GM19043 (cell line): ENCODE results near the gene EMP1.
A peak's percentile ranks its signal among the peaks of the same experiment; 100 is the strongest.

Source experiments
- ATAC-seq: cut with Tn5 transposase; IDR thresholded peaks from one replicate; pipeline ENCODE4 v1.9.1; 2021; ENCODE audit warnings: low read depth; ENCODE audit not compliant: unreplicated experiment

The EMP1 gene, protein sequence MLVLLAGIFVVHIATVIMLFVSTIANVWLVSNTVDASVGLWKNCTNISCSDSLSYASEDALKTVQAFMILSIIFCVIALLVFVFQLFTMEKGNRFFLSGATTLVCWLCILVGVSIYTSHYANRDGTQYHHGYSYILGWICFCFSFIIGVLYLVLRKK

DNA sequence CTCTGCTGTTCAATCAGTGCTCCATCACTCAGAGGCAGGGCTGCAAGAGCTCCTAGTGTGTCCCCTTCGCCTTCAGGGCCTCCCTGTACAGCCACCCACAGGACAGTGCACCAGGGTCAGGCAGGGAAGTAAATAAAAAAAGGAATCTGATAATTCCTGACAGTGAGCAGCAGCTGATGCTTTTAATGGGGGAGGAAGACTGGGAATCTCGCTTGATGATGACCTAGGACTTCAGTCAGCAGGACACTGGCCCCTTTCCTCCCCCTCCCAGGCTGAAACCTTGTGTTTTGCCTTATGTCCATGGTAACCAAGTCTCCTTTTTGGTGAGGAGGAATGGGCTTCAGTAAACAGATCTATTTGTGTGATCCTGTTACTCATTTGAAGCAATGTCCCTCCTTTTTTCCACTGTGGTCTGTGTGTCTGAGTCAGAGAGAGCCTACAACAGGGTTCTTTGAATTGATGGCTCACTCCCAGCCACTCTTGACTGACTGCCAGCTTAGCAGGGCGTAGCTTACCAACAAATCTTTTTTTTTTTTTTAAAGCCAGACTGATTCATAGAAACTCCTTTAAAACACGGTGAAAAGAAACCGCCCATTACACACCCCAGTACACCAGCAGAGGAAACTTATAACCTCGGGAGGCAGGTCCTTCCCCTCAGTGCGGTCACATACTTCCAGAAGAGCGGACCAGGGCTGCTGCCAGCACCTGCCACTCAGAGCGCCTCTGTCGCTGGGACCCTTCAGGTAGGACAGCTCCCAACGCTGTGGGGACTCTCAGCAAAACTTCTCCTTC, at the start of gene EMP1:
TSS of gene EMP1 (plus strand) at position 597 of the 792 bp plus-strand sequence. CDS start 14,785 bp downstream, outside the sequence.
- peak; percentile 83 for ATAC-seq

DNA sequence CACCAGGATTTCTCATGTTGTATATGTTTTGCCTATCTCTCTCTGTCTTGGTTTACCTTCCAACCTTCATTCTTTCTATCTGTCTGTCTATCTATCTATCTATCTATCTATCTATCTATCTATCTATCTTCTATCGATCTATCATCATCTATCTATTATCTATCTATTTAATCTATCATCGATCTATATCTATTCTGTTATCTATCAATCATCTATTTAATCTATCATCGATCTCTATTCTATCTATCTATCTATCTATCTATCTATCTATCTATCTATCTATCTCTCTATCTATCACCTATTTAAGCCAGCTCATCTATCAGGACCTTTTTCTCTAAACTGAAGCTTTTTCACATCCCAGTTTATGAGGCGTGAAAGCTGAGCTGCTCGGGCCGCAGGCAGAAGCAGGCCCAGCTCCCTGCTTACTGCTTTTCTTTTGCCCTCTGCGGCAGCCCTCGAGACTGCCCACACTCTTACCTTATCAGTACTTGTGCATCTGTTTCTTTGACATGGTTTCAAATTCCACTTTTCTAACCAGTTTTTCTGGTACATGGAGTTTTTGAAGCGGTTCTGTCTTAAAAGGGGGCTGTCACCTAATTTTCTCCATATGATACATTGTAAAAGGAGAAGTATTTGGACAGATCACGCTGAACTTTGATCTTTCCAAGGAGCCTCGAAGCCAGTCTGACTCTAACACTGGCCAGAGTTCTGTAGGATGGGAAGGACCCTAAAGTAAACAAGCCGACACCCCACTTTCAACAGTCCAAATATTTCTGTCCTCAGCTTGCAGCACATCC, 48.6 kb upstream of the EMP1 start:
- no peak for ATAC-seq

DNA sequence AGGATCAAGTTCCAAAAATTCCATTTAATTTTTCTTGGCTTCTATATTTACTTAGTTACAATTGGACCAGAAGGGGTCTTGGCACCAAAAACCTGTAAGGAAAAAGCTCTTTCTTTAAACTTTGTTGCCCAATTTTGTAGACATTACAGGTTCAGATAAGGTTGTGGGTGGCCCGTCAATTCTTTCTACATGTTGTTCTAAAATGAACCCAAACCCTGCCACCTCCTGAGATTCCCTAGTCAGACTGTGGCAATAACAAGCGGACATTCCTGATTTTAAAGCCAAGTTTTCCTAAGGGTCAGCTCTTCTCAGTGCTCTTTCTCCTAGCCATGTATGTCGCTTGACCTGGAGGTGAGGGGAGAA, 48.1 kb upstream of the EMP1 start:
- no peak for ATAC-seq

DNA sequence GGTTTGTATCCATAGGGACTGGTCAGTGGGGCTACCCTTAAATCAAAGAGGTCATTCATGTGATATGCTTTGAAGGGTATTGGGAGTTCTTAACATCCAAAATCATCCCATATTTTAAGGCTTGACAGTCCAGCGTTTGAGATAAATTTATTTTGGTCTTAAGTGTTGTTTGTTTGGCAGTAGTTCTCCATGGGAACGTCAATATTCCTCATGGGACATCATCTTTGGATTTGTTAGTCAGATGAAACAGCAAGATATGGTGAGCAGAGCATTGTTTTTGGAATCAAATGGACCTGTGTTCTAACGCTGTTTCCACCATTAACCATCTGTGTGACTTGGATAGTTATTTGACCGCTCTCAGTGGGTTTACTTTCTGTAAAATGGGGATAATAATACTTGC, 47.1 kb upstream of the EMP1 start:
- ATAC-seq, result no peak

DNA sequence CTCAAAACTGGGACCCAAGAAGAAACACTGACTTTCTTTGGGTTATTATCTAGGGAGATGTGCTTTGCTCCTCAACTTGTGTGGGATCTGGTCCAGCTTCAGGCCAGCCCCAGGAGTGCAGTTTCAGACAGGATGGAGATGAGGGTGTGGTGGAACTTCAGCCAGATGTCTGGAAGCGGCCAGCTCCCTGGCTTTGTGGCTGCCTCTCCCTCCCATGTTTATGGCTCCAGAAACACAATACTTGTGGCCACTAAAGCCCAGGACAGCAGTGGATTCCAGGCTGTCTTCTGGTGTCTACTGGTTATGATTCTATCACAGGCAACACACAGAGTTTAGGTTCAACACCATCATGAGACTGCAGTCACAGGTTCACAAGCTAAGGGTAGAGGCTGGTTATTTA, 44.2 kb upstream of the EMP1 start:
- no peak for ATAC-seq

DNA sequence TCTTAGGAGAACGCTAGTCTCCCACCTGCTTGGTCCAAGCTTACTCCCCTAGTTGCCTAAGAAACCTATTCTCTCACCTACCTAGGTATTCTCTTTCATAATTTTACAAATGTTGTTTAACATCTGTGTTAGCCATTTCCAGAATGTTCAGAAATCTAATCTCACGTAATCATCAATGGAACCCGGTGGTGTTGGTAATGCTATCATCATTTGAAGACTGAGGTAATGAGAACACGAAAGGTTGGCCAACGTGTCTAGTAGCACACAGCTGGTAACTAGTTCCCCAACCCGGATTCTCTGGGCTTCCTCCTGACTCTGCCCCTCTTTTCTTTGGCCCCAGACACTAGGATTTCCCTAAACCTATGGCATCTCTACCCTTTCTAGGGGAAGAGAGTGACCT, 43.8 kb upstream of the EMP1 start:
- no peak for ATAC-seq

DNA sequence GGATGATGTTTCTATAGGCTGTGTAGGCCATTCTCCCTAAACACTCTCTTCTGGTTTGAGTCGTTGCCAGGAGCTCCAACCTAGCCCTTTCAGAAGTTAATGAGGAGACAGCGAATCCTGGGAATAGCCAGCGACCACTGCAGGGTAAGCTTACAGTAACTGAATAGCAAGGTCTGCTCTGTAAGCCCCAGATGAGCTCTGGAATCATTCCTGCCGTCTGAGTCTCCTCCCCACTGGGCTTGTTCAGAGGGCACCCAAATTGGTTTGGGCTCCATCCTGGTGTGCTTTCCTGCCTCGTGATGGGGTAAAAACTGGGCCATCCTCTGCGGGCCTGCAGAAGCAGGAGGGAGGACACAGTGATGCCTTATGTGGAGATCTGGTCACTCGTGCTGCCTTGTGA, 43.3 kb upstream of the EMP1 start:
- ATAC-seq, result no peak

DNA sequence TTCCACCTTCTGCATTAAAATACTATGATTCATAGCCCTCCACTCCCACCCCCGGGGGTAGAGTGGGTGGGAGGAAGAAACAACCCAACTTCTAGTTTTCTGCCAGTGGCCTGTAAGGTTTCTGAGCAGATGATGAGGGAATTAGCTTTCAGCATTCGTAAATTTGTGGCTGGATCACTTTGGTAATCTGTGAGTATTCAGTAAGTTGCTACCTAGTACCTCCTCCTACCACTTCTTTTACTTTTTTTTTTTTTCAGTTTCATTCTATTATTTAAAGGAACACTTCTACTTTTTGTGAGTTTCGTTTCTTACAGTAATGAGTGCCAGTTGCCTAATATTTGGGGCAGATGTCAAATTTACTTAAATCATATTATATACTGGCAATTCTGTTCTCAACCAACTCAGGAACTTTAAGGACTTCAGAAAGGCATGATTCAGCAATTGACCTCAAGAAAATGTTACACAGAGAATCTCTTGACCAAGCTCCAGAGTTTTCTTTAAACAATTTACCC, 42.4 kb upstream of the EMP1 start:
- no peak for ATAC-seq

DNA sequence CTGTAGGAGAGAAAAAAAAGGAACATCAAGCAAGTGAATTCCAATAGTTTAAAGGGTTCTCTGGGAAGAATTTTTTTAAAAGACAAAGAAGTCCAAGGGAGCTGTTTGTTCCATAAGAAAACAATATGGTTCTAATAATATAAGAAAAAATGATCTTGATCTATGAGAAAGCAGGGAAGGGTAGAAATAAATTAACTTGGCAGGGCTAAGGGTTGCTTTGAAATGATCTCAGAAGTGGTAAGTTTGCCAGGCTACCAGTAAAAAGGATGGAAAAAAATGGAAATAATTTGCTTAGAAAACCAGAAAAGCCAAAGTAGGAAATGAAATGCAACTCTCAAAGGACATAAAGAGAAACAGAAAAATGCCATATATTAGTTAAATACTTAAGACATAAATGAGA, 41.7 kb upstream of the EMP1 start:
- no peak for ATAC-seq

DNA sequence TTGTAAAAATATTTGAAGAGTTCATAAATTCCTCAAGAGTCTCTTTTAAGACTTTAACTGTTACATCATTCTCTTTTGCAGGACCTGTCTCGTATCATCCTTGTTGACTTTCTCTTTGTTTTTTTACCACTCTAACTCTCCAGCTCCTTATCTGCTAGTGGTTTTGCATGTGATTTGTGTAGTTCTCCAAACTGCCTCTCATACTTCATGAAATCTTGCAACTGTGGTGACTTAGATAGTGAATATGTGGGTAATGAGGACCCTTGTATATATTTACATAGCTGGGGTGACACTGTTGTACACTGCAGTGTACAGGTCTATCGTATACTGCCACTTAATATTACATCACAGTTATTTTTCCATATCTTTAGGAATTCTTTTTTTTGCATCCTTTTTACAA, 40.2 kb upstream of the EMP1 start:
- ATAC-seq, result no peak

DNA sequence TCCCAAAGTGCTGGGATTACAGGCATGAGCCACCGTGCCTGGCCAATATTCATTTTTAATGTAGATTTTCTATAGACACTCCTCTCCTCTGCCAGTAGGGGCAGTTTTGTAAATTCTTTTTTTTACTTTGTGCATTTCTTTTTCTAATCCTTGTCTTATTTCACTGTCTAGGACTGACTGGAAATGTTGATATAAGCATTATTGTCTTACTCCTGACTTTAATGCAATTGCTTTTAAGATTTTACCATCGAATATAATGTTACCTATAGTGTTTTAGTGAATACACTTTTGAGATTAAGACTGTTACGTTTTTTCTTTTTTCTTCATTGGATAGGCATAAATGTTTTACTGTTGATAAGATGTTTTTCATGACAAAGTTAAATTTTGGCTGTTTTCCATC, 35.4 kb upstream of the EMP1 start:
- no peak for ATAC-seq

DNA sequence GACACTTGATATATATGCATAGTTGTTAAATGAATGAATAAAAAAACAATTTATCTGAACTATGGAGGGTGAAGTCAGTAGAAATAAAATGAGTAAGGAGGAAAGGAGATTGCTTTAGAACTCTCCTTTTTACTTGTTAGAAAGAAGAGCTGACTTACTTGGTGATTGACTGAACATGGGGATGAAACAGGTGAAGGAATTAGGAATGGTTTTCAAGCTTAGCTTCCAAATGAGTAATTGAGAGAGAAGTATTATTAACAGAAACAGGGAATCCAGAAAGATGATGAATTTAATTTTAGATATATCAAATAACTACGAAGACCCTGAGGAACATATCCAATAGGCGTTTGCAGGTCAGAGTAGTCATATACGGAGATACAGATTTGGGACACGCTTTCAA, 33.6 kb upstream of the EMP1 start:
- no peak for ATAC-seq

DNA sequence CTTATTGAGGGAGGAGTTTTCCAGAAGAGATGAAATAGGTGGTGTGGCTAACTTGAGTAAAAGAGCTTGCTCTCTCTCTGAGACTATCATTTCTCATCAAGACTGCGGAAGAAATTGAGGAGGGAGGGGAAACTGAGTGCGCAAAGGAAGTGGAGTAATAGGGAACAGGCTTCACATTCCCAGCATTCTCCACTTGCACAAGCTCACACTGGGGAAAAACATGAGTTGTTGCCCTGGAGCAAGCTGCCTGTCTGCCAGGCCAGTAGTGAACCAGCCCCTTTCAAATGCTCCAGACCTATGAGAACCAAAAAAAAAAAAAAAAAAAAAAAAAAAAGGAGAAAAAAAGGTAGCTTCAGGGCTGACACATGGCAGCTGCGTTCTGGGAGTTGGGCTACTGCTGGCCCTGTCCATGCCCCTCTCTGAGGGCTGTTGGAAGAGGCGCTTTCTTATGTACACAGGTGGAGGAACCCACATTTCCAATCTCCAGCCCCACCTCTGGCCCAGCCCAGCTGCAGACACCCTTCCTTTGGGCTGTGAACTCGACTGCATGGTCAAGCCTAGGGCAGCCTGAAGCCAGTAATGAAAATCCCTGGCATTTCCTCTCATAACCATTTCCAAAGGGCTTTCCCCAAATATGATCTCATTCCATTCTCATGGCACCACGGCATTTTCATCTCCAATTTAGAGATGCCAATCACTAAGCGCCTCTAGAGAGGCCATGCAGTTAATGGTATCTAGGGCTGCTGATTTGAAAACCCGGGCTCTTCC, 32.5 kb upstream of the EMP1 start:
- ATAC-seq, result no peak

DNA sequence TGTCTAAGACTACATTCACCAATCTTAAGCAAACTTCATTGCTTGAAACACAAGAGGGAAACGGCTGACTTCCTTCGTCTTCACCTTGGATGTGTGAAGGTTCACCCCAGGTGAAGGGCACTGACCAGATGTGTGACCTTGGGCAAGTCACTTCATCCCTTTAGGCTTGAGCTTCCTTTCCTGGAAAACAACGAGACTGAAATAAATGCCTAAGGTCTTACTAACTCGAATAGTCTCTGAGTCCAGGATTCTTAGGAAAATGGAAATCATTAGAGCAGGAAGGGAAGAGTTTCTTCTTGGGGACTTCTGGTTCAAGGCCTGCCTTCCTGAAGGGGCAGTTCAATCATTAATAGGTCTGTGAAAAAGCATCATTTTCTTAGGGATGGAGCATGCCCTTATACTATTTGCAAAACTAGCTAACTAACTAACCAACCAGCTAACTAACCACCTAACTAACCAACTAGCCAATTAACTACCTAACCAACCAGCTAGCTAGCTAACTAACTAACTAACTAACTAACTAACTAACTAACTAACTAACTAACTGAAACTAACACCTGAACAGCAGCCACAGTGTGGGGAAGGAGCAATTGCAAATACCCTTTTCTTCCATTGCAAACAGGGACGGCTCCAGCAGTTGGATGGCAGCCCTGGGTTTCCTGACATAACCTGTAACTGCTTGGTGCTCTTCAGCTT, 31.5 kb upstream of the EMP1 start:
- ATAC-seq, result no peak

DNA sequence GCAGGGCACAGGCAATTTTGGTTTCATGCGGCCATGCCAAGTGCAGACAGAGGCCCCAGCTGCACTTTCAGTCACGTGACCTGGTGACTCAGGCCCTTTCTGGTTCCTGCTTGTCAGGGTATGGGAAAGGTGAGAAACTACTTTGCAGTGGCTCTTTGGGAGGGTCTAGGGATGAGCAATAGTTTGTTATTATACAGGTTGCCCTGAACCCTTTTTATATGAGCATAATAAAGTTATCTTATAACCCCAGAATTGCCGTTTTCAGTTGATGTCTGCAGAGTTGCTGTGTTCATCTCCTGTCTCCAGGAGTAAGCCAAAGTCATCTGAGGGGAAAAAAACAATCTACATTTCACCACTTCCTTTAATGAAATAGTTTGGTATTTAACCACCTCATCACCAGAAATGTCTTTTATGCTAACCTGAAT, 30.9 kb upstream of the EMP1 start:
- peak; percentile 53 for ATAC-seq

DNA sequence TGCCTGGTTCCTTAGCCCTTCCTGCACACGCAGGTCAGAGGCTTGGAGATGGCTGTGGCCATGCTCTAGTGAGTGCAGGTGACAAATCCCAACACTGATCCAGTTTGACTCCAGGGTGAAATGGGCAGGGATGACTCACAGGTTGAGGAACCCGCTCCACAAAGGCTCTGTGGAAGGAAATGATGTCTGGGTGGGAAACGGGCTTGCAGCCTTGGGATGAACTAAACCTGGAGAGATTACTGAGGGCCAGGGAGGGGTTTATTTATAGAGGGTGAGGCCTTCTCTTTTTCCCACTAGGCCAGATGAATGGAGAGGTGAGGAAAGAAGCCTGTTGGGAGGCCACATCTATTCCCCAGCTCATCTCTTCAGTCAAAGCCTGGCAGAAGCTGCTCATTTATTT, 29.3 kb upstream of the EMP1 start:
- no peak for ATAC-seq

DNA sequence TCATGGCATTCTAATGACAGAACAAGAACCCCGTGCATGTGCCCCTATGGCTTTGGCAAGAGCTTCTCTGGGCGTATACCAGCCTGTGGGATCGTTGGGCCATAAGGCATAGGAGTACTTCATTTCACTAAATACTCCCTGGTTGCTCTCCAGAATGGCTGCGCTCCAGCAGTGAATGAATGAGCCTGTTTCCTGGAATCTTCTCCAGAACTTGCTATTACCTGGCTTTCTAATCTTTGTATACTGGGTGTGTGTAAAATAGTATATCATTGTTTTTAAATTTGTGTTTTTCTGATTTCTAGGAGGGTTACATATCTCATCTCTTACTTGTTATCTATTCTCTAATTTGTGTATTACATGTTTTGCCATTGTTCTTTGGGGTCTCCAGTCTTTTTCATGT, 28.6 kb upstream of the EMP1 start:
- ATAC-seq, result no peak

DNA sequence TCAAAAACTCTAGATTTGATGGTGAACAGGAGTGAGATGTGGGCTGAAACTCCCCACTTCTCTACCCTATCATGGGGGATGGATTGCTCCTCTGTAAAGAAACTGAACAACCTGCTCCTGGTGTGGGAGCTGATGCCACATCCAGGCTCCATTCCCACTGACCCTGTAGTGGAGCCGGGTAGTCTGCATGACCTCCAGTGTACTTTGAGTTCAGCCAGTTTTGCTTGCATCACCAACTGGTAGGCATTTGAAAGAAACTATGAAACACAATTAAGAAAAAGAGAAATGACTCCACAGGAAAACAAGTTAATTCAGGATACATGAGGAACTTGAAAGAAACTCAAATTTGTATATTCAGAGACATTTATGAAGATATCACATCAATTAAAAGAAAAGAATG, 27.3 kb upstream of the EMP1 start:
- ATAC-seq, result no peak

DNA sequence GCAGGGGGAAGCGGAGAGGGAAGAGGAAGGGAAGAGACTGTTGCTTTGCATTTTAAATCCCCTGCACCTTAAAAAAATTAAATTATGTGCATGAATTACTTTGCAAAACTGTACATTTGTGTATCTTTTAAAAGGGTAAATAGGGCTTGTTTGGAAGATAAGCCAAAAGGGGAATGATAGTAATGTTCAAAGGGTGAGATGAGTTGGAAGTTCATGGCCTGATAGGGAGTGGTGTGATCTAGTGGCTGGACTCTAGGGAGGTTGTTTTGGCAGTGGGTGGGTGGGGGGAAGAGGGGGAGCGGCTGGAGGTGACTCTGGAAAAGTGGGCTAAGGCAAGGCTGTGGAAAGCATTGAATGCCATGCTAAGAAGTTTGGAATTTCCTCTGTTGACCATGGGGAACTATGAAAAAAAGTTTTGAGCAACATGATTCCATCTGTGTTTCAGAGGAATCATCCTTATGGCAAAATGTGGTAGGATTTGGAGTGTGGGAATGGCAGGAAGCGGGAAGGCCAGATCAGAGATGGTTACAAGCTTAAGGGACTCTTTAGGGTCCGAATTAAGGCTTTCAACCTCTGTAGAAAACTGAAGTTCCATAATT, 25.5 kb upstream of the EMP1 start:
- no peak for ATAC-seq
